HepG2 (cell line): Measurements from ENCODE around the gene IL1RL2. TPM values are rescaled to one million over a fixed set of nuclear protein-coding genes. Genes with fewer than 3 reads are reported as not detected.
A peak's percentile ranks its signal among the peaks of the same experiment; 100 is the strongest.

Experiments
- ARHGAP35 ChIP-seq: sonication (generic); formaldehyde crosslinking; IDR thresholded peaks from 2 replicates; pipeline ENCODE4 v1.9.0; 2022; ENCODE audit warnings: mild to moderate bottlenecking, inconsistent platforms, moderate library complexity, missing genetic modification reagents, borderline replicate concordance
- ARNT2 ChIP-seq: sonication (generic); formaldehyde crosslinking; IDR thresholded peaks from 2 replicates; pipeline ENCODE4 v1.8.0; 2022; ENCODE audit warnings: mild to moderate bottlenecking, low read depth, missing genetic modification reagents, moderate library complexity
- EED ChIP-seq: sonication (generic); formaldehyde crosslinking; IDR thresholded peaks from 2 replicates; pipeline ENCODE4 v1.5.0; 2020; ENCODE audit warnings: mild to moderate bottlenecking, missing genetic modification reagents
- EP300 ChIP-seq, 3 experiments: sonication (generic) in 1 of 3; formaldehyde crosslinking in 1 of 3; IDR thresholded peaks; 2 replicates each; pipeline versions ENCODE4 v1.5.1 to v1.6.1; 2011 to 2020; ENCODE audit warnings: low read depth in 2 of 3, low read length in 2 of 3, borderline replicate concordance in 1 of 3, improper control_type of control experiment in 1 of 3, mild to moderate bottlenecking in 1 of 3, missing genetic modification reagents in 1 of 3, moderate library complexity in 1 of 3
- ERF ChIP-seq: IDR thresholded peaks from 2 replicates; pipeline ENCODE4 v1.6.1; 2018; ENCODE audit warnings: missing biosample characterization, missing genetic modification reagents
- FOXA1 ChIP-seq, 2 experiments: fragments of 450-650 bp in 1 of 2; sonication (generic) in 1 of 2; formaldehyde crosslinking in 1 of 2; IDR thresholded peaks; 2 replicates each; pipeline versions ENCODE4 v1.4.0 to v1.6.1; 2016 to 2020; ENCODE audit warnings: missing genetic modification reagents in 1 of 2
- FOXO4 ChIP-seq: sonication (generic); formaldehyde crosslinking; conservative IDR thresholded peaks from 2 replicates; pipeline ENCODE4 v1.8.1; 2023; ENCODE audit warnings: missing genetic modification reagents
- GABPB1 ChIP-seq: IDR thresholded peaks from 2 replicates; pipeline ENCODE4 v1.6.1; 2016; ENCODE audit warnings: mild to moderate bottlenecking, missing genetic modification reagents, moderate library complexity, missing compliant biosample characterization
- GTF2F1 ChIP-seq: fragments of 150-350 bp; IDR thresholded peaks from 2 replicates; pipeline ENCODE4 v1.6.1; 2014; ENCODE audit warnings: low read length
- HOMEZ ChIP-seq: IDR thresholded peaks from 2 replicates; pipeline ENCODE4 v1.6.1; 2016; ENCODE audit warnings: low read depth
- MAF1 ChIP-seq: sonication (generic); formaldehyde crosslinking; IDR thresholded peaks from 2 replicates; pipeline ENCODE4 v1.5.0; 2020; ENCODE audit warnings: missing genetic modification reagents, borderline replicate concordance
- PHF5A ChIP-seq: IDR thresholded peaks from one replicate; pipeline ENCODE4 v1.6.1; 2018; ENCODE audit warnings: low read depth, missing genetic modification reagents; ENCODE audit not compliant: unreplicated experiment
- REST ChIP-seq, 2 experiments: IDR thresholded peaks; 2 replicates each; pipeline ENCODE4 v1.6.1; 2011 to 2012; ENCODE audit warnings: low read length in 2 of 2, borderline replicate concordance in 1 of 2, low read depth in 1 of 2, mild to moderate bottlenecking in 1 of 2, moderate library complexity in 1 of 2
- SMAD9 ChIP-seq: sonication (generic); formaldehyde crosslinking; IDR thresholded peaks from 2 replicates; pipeline ENCODE4 v1.5.1; 2020; ENCODE audit warnings: mild to moderate bottlenecking, missing genetic modification reagents
- ZBTB1 ChIP-seq: sonication (generic); formaldehyde crosslinking; IDR thresholded peaks from 2 replicates; pipeline ENCODE4 v1.4.0; 2020; ENCODE audit warnings: missing genetic modification reagents, borderline replicate concordance
- ZBTB7B ChIP-seq: sonication (generic); formaldehyde crosslinking; IDR thresholded peaks from 2 replicates; pipeline ENCODE4 v1.4.0; 2020; ENCODE audit warnings: missing genetic modification reagents
- ZNF224 ChIP-seq: sonication (generic); formaldehyde crosslinking; IDR thresholded peaks from 2 replicates; pipeline ENCODE4 v1.5.0; 2020; ENCODE audit warnings: mild to moderate bottlenecking, missing genetic modification reagents
- ZNF446 ChIP-seq: sonication (generic); formaldehyde crosslinking; IDR thresholded peaks from 2 replicates; pipeline ENCODE4 v1.5.0; 2020; ENCODE audit warnings: mild to moderate bottlenecking, missing genetic modification reagents
- ZNF607 ChIP-seq: sonication (generic); formaldehyde crosslinking; IDR thresholded peaks from 2 replicates; pipeline ENCODE4 v1.5.1; 2020; ENCODE audit warnings: missing genetic modification reagents, mild to moderate bottlenecking, borderline replicate concordance
- ZNF737 ChIP-seq: sonication (generic); formaldehyde crosslinking; IDR thresholded peaks from 2 replicates; pipeline ENCODE4 v1.5.0; 2020; ENCODE audit warnings: missing genetic modification reagents, mild to moderate bottlenecking, borderline replicate concordance
- ZUFSP ChIP-seq: sonication (generic); formaldehyde crosslinking; IDR thresholded peaks from 2 replicates; pipeline ENCODE4 v1.9.0; 2021; ENCODE audit warnings: missing genetic modification reagents, mild to moderate bottlenecking, borderline replicate concordance
- polyA plus RNA-seq, 8 experiments: library from polyadenylated mRNA; depleted of rRNA in 3 of 8; stranded (reverse) in 7 of 8; unstranded in 1 of 8; fragments of >200 nt; fragmentation: Illumina TruSeq in 4 of 8; extraction: Trizol in 4 of 8; gene quantifications; 2 replicates each; pipeline versions ENCODE4 v1.2.1 to v1.2.3, GENCODE V29; 2011 to 2016; ENCODE audit warnings: low read depth in 4 of 8, missing spikeins in 1 of 8, mixed read lengths in 1 of 8; ENCODE audit not compliant: insufficient read depth in 1 of 8
- total RNA-seq, 5 experiments: library from RNA; depleted of rRNA; stranded (reverse); fragments of >200 nt; fragmentation: Illumina TruSeq; extraction: Trizol; gene quantifications; 2 replicates each; pipeline ENCODE4 v1.2.3, GENCODE V29; 2016; ENCODE audit warnings: low read depth in 1 of 5

IL1RL2 gene
- total and polyA plus RNA-seq, 2 of the 13 experiments (the other 11 are each of a cell fraction or from before 2014, with no cell fraction given) = 0.03 TPM; not detected in 1

- no peak for TF ChIP-seq ZNF737 (CRISPR knock-in tag)
- no peak for TF ChIP-seq FOXA1 (IDR thresholded peaks at IDR 0.05)
- no peak for TF ChIP-seq FOXA1 (CRISPR knock-in tag; IDR thresholded peaks at IDR 0.05)
- TF ChIP-seq MAF1 = no peak
- TF ChIP-seq ZNF607 (CRISPR knock-in tag) = no peak
- TF ChIP-seq ARHGAP35 (CRISPR knock-in tag) = no peak
- TF ChIP-seq GABPB1 (CRISPR knock-in tag) = no peak
- TF ChIP-seq HOMEZ (CRISPR knock-in tag) = peak; percentile 64; the same call in 1 of the 2 replicates
- peak; percentile 30 for TF ChIP-seq PHF5A (CRISPR knock-in tag)
- no peak for TF ChIP-seq GTF2F1
- TF ChIP-seq FOXO4 (CRISPR knock-in tag) = no peak
- TF ChIP-seq ARNT2 (CRISPR knock-in tag) = no peak
- peak; percentile 81 for TF ChIP-seq ERF
- no peak for TF ChIP-seq ZBTB7B (CRISPR knock-in tag)
- no peak for TF ChIP-seq EED (CRISPR knock-in tag)
- no peak for TF ChIP-seq REST (IDR thresholded peaks at IDR 0.05; ENCODE audit: borderline replicate concordance in 1 of 2, low read depth in 1 of 2, low read length in 2 of 2)
- TF ChIP-seq SMAD9 = 0 out of 2 replicates have a peak, but pooled peaks have one; percentile 42
- no peak for TF ChIP-seq ZBTB1 (CRISPR knock-in tag)
- no peak for TF ChIP-seq EP300 (IDR thresholded peaks at IDR 0.05; ENCODE audit: low read depth in 2 of 2, low read length in 2 of 2)
- peak; percentile 39; the same call in 1 of the 2 replicates for TF ChIP-seq EP300 (CRISPR knock-in tag; IDR thresholded peaks at IDR 0.05; ENCODE audit: borderline replicate concordance)
- TF ChIP-seq ZNF446 (CRISPR knock-in tag) = no peak
- no peak for TF ChIP-seq ZNF224 (CRISPR knock-in tag)
- TF ChIP-seq ZUFSP (CRISPR knock-in tag) = no peak
These were observed 3.7 kb downstream of the IL1RL2 start (continued) for GRCh38 chr2:102190430-102191107.
